Keratinocyte (primary cell): ENCODE measurements around the gene ETNPPL. TPM values are rescaled to one million over a fixed set of nuclear protein-coding genes. Genes with fewer than 3 reads are reported as not detected.

ENCODE experiments used
- DNase-seq: peaks from one replicate; pipeline ENCODE4 v3.0.0-alpha.2; 2011; ENCODE audit warnings: low read depth, missing footprints, low spot score
- FAIRE-seq: peaks from 2 replicates; lab custom pipeline; 2011; peaks lifted over from hg19 to GRCh38; lab: Jason Lieb, UNC
- H2AFZ ChIP-seq: 2 replicates; pipeline ENCODE4 v1.6.0; 2012; ENCODE audit warnings: low read length, control low read depth, inconsistent platforms; ENCODE audit not compliant: control insufficient read depth
- H3K27ac ChIP-seq: 2 replicates; pipeline ENCODE4 v1.5.1; 2011; ENCODE audit warnings: low read length; ENCODE audit not compliant: control insufficient read depth, insufficient read depth
- H3K27me3 ChIP-seq: 3 replicates; pipeline ENCODE4 v1.6.0; 2011; ENCODE audit warnings: low read length; ENCODE audit not compliant: control insufficient read depth, insufficient read depth; ENCODE audit errors: extremely low read depth
- H3K36me3 ChIP-seq, 2 experiments: 2 replicates in 1 of 2; 3 replicates in 1 of 2; pipeline ENCODE4 v1.5.1; 2011; ENCODE audit warnings: low read length in 2 of 2, mild to moderate bottlenecking in 1 of 2; ENCODE audit not compliant: control insufficient read depth in 2 of 2, insufficient read depth in 2 of 2; ENCODE audit errors: extremely low read depth in 1 of 2
- H3K4me1 ChIP-seq: 3 replicates; pipeline ENCODE4 v1.5.1; 2011; ENCODE audit warnings: low read length; ENCODE audit not compliant: control insufficient read depth, insufficient read depth; ENCODE audit errors: extremely low read depth
- H3K4me2 ChIP-seq: 3 replicates; pipeline ENCODE4 v1.6.0; 2011; ENCODE audit warnings: low read depth, low read length; ENCODE audit not compliant: control insufficient read depth, insufficient read depth; ENCODE audit errors: extremely low read depth
- H3K4me3 ChIP-seq, 3 experiments: fragments of 200-600 bp in 1 of 3; sonication (generic) in 1 of 3; 2 replicates in 2 of 3; 3 replicates in 1 of 3; pipeline ENCODE4 v1.5.1; 2011 to 2016; ENCODE audit warnings: low read length in 3 of 3, mild to moderate bottlenecking in 3 of 3, control low read depth in 2 of 3, inconsistent platforms in 1 of 3, low read depth in 1 of 3, mixed read lengths in 1 of 3, mixed run types in 1 of 3, moderate library complexity in 1 of 3; ENCODE audit not compliant: control insufficient read depth in 2 of 3, insufficient read depth in 2 of 3; ENCODE audit errors: extremely low read depth in 1 of 3
- H3K79me2 ChIP-seq: 2 replicates; pipeline ENCODE4 v1.6.0; 2012; ENCODE audit warnings: low read length; ENCODE audit not compliant: control insufficient read depth, insufficient read depth
- H3K9ac ChIP-seq: 3 replicates; pipeline ENCODE4 v1.6.0; 2011; ENCODE audit warnings: low read length; ENCODE audit not compliant: control insufficient read depth, insufficient read depth; ENCODE audit errors: extremely low read depth
- H3K9me1 ChIP-seq: 3 replicates; pipeline ENCODE4 v1.6.0; 2011; ENCODE audit warnings: low read length; ENCODE audit not compliant: control insufficient read depth, insufficient read depth; ENCODE audit errors: extremely low read depth
- H3K9me3 ChIP-seq: 2 replicates; pipeline ENCODE4 v1.5.1; 2012; ENCODE audit warnings: low read depth, low read length; ENCODE audit not compliant: control insufficient read depth
- H4K20me1 ChIP-seq: 3 replicates; pipeline ENCODE4 v1.6.0; 2011; ENCODE audit warnings: low read length; ENCODE audit not compliant: control insufficient read depth, insufficient read depth; ENCODE audit errors: extremely low read depth
- EZH2 ChIP-seq: IDR thresholded peaks from one replicate; pipeline ENCODE4 v1.6.1; 2012; ENCODE audit warnings: inconsistent platforms, mild to moderate bottlenecking, low read length, moderate library complexity
- dilution Hi-C: fragments of 300-500 bp; cut with MboI; formaldehyde crosslinking; loops from one replicate; pipeline ENCODE4 v1.7.0; 2020; ENCODE audit warnings: low sequenced_read_pairs; ENCODE audit not compliant: extremely low pct_ligation_motif_present
- polyA plus RNA-seq, 5 experiments: library from polyadenylated mRNA; depleted of rRNA in 3 of 5; stranded (reverse) in 3 of 5; stranded (forward) in 1 of 5; unstranded in 1 of 5; fragments of >200 nt; gene quantifications; 1 replicate in 1 of 5; 2 replicates in 3 of 5; 3 replicates in 1 of 5; pipeline versions ENCODE4 v1.2.1 to v1.2.3, GENCODE V29; 2011 to 2012; ENCODE audit warnings: missing spikeins in 2 of 5, low read depth in 1 of 5, low replicate concordance in 1 of 5
- TF ChIP-seq, protein P1 (sequence below), 3 experiments: IDR thresholded peaks in 1 of 3; conservative IDR thresholded peaks in 1 of 3; optimal IDR thresholded peaks in 1 of 3; 2 replicates in 2 of 3; 3 replicates in 1 of 3; pipeline versions ENCODE3 to v1.5.1; 2011; ENCODE audit warnings: low read length in 3 of 3, mild to moderate bottlenecking in 3 of 3, moderate library complexity in 2 of 3, control low read depth in 1 of 3, inconsistent platforms in 1 of 3; ENCODE audit not compliant: insufficient read depth in 2 of 3; ENCODE audit errors: extremely low read depth in 1 of 3

The ETNPPL gene
- polyA plus RNA-seq, 1 donor (not counting 4 experiments of a cell fraction or from before 2014, with no cell fraction given): not detected

DNA sequence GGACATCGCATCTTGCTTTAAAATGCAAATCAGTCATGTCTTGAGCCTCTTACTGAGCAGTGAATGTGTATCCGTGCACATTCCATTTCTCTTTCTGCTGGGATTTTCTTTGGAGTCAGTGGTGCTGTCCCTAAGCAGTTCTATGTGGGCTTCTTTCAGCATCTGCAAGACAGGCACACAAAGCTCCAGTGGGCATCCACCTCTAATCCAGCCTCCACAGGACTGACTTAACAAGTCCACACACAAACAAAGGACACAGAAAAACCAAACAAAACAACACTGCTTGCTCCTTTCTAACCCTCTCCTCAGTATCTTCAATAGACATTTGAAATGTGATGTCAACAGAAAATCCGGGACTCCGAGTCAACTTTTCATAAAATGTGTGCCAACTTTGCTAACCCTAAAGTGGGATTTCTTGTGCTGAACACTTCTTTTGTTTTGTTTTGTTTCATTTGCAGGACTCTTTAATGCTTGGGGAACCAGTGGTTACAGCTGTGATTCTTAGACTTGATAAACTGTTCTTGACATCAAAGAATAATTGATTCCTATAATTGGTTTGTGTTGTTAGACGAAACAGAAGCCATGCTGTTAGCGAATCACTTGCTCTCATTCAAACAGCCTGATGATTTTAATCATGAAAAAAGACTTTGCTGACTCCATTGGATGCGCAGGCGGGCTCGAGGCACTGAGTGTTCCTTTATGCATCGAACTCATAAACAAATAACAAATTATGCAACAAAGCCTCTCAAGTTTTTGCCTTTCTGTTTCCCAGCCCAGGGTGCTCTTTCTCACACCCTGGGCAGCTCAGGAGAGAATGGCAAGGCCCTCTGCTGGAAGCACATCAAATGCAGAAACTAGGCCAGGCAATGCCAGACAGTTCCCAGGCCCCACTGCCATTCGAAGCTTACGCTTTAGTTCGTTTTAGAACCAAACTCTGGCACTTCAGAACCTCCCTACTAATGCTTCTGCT lies 20.1 kb downstream of the ETNPPL start:
- no peak overlapping the region for H3K4me3 ChIP-seq
- no peaks in the 10 kb centered on the region for H3K9me3 ChIP-seq
- FAIRE-seq (no peak), DNase-seq (no peak)
- no peak overlapping the region for H3K27ac ChIP-seq
- H3K9ac ChIP-seq: no peak overlapping the region
- no peaks in the 10 kb centered on the region for H3K79me2 ChIP-seq
- no peak overlapping the region for H2AFZ ChIP-seq
- H3K27me3 ChIP-seq: no peaks in the 10 kb centered on the region
- no peaks in the 10 kb centered on the region for H4K20me1 ChIP-seq
- TF ChIP-seq, protein P1, sequence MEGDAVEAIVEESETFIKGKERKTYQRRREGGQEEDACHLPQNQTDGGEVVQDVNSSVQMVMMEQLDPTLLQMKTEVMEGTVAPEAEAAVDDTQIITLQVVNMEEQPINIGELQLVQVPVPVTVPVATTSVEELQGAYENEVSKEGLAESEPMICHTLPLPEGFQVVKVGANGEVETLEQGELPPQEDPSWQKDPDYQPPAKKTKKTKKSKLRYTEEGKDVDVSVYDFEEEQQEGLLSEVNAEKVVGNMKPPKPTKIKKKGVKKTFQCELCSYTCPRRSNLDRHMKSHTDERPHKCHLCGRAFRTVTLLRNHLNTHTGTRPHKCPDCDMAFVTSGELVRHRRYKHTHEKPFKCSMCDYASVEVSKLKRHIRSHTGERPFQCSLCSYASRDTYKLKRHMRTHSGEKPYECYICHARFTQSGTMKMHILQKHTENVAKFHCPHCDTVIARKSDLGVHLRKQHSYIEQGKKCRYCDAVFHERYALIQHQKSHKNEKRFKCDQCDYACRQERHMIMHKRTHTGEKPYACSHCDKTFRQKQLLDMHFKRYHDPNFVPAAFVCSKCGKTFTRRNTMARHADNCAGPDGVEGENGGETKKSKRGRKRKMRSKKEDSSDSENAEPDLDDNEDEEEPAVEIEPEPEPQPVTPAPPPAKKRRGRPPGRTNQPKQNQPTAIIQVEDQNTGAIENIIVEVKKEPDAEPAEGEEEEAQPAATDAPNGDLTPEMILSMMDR (optimal IDR thresholded peaks at IDR 0.05 in 1 of 3, IDR thresholded peaks at IDR 0.05 in 1 of 3, conservative IDR thresholded peaks at IDR 0.05 in 1 of 3; ENCODE audit: extremely low read depth in 1 of 3, insufficient read depth in 2 of 3, low read length in 3 of 3): peak in 1 of 3 experiments; percentile 7
- TF ChIP-seq EZH2: no peak
- H3K4me1 ChIP-seq: no peaks in the 10 kb centered on the region
- H3K36me3 ChIP-seq: no peaks in the 10 kb centered on the region
- H3K9me1 ChIP-seq: no peaks in the 10 kb centered on the region
- dilution Hi-C loops: no loop called here
- no peak overlapping the region for H3K4me2 ChIP-seq

DNA sequence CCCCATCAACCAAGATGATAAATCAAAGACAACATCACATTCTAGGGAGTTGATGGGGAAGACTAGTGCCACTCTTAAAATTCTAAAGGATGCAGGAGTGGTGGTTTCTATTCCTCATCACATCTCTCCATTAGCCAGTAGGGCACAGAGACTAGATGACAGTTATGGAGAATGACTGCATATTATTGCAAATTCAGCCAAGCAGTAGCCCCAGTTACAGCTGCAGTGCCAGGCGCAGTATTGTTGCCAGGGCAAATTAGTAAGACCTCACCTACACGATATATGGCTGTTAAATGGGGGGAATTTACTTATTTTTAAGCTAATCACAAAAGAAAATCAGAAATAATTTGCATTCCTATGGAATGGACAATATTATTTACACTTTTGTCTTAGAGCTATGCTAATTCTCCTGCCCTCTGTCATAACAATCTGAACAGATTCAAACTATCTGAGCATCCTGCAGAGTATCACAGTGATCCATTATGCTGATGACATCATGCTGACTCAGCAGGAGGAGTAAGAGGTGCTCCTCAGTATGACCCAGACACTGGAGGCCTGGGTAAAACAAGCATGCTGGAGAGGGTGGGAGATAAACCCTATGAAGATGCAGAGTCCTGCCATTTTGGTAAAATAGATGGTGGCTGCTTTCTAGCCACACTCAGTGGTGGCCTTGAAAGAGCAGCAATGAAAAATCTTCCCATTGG lies 24.7 kb downstream of the ETNPPL start:
- DNase-seq (no peak), FAIRE-seq (no peak)
- H3K9me3 ChIP-seq: no peaks in the 10 kb centered on the region
- no peaks in the 10 kb centered on the region for H3K4me1 ChIP-seq
- H3K9ac ChIP-seq: no peak overlapping the region
- no peaks in the 10 kb centered on the region for H4K20me1 ChIP-seq
- TF ChIP-seq, protein P1 (optimal IDR thresholded peaks at IDR 0.05 in 1 of 3, IDR thresholded peaks at IDR 0.05 in 1 of 3, conservative IDR thresholded peaks at IDR 0.05 in 1 of 3; ENCODE audit: extremely low read depth in 1 of 3, insufficient read depth in 2 of 3, low read length in 3 of 3): no peak
- no peak for TF ChIP-seq EZH2
- no peak overlapping the region for H3K4me2 ChIP-seq
- H3K27me3 ChIP-seq: no peaks in the 10 kb centered on the region
- no peak overlapping the region for H2AFZ ChIP-seq
- H3K27ac ChIP-seq: no peak overlapping the region
- no peak overlapping the region for H3K4me3 ChIP-seq
- H3K36me3 ChIP-seq: no peaks in the 10 kb centered on the region
- no peaks in the 10 kb centered on the region for H3K79me2 ChIP-seq
- dilution Hi-C loops: no loop called here
- no peaks in the 10 kb centered on the region for H3K9me1 ChIP-seq
